GM12878 (cell line): Measurements from ENCODE around the gene SULT2B1. TPM values are rescaled to one million over a fixed set of nuclear protein-coding genes. Genes with fewer than 3 reads are reported as not detected.

Experiments
- ATAC-seq: fragments of 200-7000 bp; cut with Tn5 transposase; 3 replicates; pipeline ENCODE4 v1.9.1; 2020; ENCODE audit warnings: mild to moderate bottlenecking, moderate library complexity
- BruUV-seq: library from RNA; stranded (reverse); fragments of 400-500 nt; replicated peaks from 2 replicates; lab custom pipeline; 2021; lab: Mats Ljungman, UMichigan
- CTCF ChIA-PET: fragments of 300-600 bp; sonication (Branson Sonifier 250); formaldehyde crosslinking; extraction: SDS; loops from one replicate; lab custom pipeline; 2021; ENCODE audit warnings: inconsistent platforms; lab: Yijun Ruan, JAX
- POLR2A ChIA-PET: fragments of 350-600 bp; formaldehyde crosslinking; extraction: SDS; loops from one replicate; lab custom pipeline; 2021; ENCODE audit warnings: inconsistent platforms; lab: Charles Lee
- RAD21 ChIA-PET: fragments of 300-600 bp; sonication (Branson Sonifier 250); formaldehyde crosslinking; loops from one replicate; lab custom pipeline; 2023; ENCODE audit warnings: antibody characterized with exemption; ENCODE audit not compliant: unreplicated experiment; lab: Charles Lee
- SMC1A ChIA-PET: fragments of 300-600 bp; sonication (Branson Sonifier 250); formaldehyde crosslinking; loops from one replicate; lab custom pipeline; 2023; ENCODE audit not compliant: unreplicated experiment, uncharacterized antibody; lab: Charles Lee
- DNase-seq: peaks from one replicate; pipeline ENCODE4 v3.0.0-alpha.2; 2011; ENCODE audit warnings: low read depth, low spot score
- FAIRE-seq: peaks from 3 replicates; lab custom pipeline; 2011; peaks lifted over from hg19 to GRCh38; lab: Jason Lieb, UNC
- H2AFZ ChIP-seq: 2 replicates; pipeline ENCODE4 v1.6.0; 2011; ENCODE audit warnings: low read depth, low read length, control low read depth; ENCODE audit not compliant: control insufficient read depth
- H3K27ac ChIP-seq: 2 replicates; pipeline ENCODE4 v1.5.1; 2011; ENCODE audit warnings: control low read depth; ENCODE audit not compliant: control insufficient read depth, insufficient read depth
- H3K27me3 ChIP-seq, 2 experiments: replicated peaks in 1 of 2; 2 replicates each; pipeline versions ENCODE4 v1.6.0 to v1.6.1; 2011; ENCODE audit warnings: low read length in 1 of 2; ENCODE audit not compliant: control insufficient read depth in 2 of 2, insufficient read depth in 2 of 2
- H3K36me3 ChIP-seq, 2 experiments: 2 replicates each; pipeline ENCODE4 v1.5.1; 2011; ENCODE audit warnings: low read length in 1 of 2; ENCODE audit not compliant: control insufficient read depth in 2 of 2, insufficient read depth in 2 of 2
- H3K4me1 ChIP-seq: 2 replicates; pipeline ENCODE4 v1.6.1; 2011; ENCODE audit warnings: mild to moderate bottlenecking, low read length, moderate library complexity, mixed read lengths; ENCODE audit not compliant: control insufficient read depth, insufficient read depth
- H3K4me2 ChIP-seq: 2 replicates; pipeline ENCODE4 v1.6.0; 2011; ENCODE audit warnings: control low read depth; ENCODE audit not compliant: control insufficient read depth, insufficient read depth
- H3K4me3 ChIP-seq: fragments of 200-600 bp; sonication (generic); 2 replicates; pipeline ENCODE4 v1.5.1; 2016
- H3K79me2 ChIP-seq: 2 replicates; pipeline ENCODE4 v1.6.0; 2011; ENCODE audit warnings: low read length; ENCODE audit not compliant: control insufficient read depth, insufficient read depth
- H3K9ac ChIP-seq: 2 replicates; pipeline ENCODE4 v1.8.0; 2011; ENCODE audit warnings: low read length, control low read depth, mixed read lengths; ENCODE audit not compliant: control insufficient read depth, insufficient read depth
- H3K9me3 ChIP-seq: replicated peaks from 3 replicates; pipeline ENCODE4 v1.5.1; 2011; ENCODE audit warnings: mild to moderate bottlenecking, low read length; ENCODE audit not compliant: control insufficient read depth, insufficient read depth
- H4K20me1 ChIP-seq: 2 replicates; pipeline ENCODE4 v1.6.0; 2011; ENCODE audit not compliant: control insufficient read depth, insufficient read depth
- BRCA1 ChIP-seq: IDR thresholded peaks from 2 replicates; pipeline ENCODE4 v1.6.1; 2011; ENCODE audit warnings: low read depth, low read length, improper control_type of control experiment
- CEBPZ ChIP-seq: fragments of 150-350 bp; IDR thresholded peaks from 2 replicates; pipeline ENCODE4 v1.6.1; 2016; ENCODE audit warnings: low read depth, low read length
- CHD4 ChIP-seq: fragments of 200-600 bp; sonication (generic); IDR thresholded peaks from 2 replicates; pipeline ENCODE4 v1.6.1; 2016; ENCODE audit warnings: mild to moderate bottlenecking
- CREB1 ChIP-seq: IDR thresholded peaks from 2 replicates; pipeline ENCODE4 v1.6.1; 2012; ENCODE audit warnings: low read depth, mild to moderate bottlenecking, inconsistent platforms
- E2F8 ChIP-seq: fragments of 450-650 bp; IDR thresholded peaks from 2 replicates; pipeline ENCODE4 v1.6.1; 2018; ENCODE audit warnings: mild to moderate bottlenecking, low read depth, moderate library complexity; ENCODE audit not compliant: partially characterized antibody
- ESRRA ChIP-seq: IDR thresholded peaks from 2 replicates; pipeline ENCODE4 v1.6.1; 2012; ENCODE audit warnings: mild to moderate bottlenecking, low read length, improper control_type of control experiment
- FOXM1 ChIP-seq: IDR thresholded peaks from 2 replicates; pipeline ENCODE4 v1.6.1; 2012; ENCODE audit warnings: low read depth, mild to moderate bottlenecking, inconsistent platforms, low read length, moderate library complexity
- GABPA ChIP-seq: IDR thresholded peaks from 2 replicates; pipeline ENCODE4 v1.6.1; 2014; ENCODE audit warnings: antibody characterized with exemption, low read depth, mild to moderate bottlenecking, inconsistent platforms
- HDAC2 ChIP-seq: fragments of 200-600 bp; sonication (generic); IDR thresholded peaks from 2 replicates; pipeline ENCODE4 v1.6.1; 2017
- JUNB ChIP-seq: IDR thresholded peaks from 2 replicates; pipeline ENCODE4 v1.6.1; 2016; ENCODE audit warnings: antibody characterized with exemption, mild to moderate bottlenecking
- KDM1A ChIP-seq: fragments of 200-600 bp; sonication (generic); IDR thresholded peaks from 2 replicates; pipeline ENCODE4 v1.6.1; 2016; ENCODE audit warnings: borderline replicate concordance
- MAX ChIP-seq: IDR thresholded peaks from 2 replicates; pipeline ENCODE4 v1.6.1; 2012; ENCODE audit warnings: low read depth, low read length, improper control_type of control experiment
- MYB ChIP-seq: fragments of 150-350 bp; IDR thresholded peaks from 2 replicates; pipeline ENCODE4 v1.6.1; 2014; ENCODE audit warnings: mild to moderate bottlenecking, low read depth, low read length, borderline replicate concordance
- PAX5 ChIP-seq: IDR thresholded peaks from 2 replicates; pipeline ENCODE4 v1.6.1; 2011; ENCODE audit warnings: low read depth, low read length, borderline replicate concordance
- SMARCA5 ChIP-seq: fragments of 450-650 bp; IDR thresholded peaks from 2 replicates; pipeline ENCODE4 v1.6.1; 2017; ENCODE audit warnings: mild to moderate bottlenecking
- YBX1 ChIP-seq: fragments of 450-650 bp; IDR thresholded peaks from 2 replicates; pipeline ENCODE4 v1.6.1; 2016; ENCODE audit warnings: antibody characterized with exemption
- ZBED1 ChIP-seq: IDR thresholded peaks from 2 replicates; pipeline ENCODE4 v1.6.1; 2016; ENCODE audit warnings: borderline replicate concordance
- ZBTB33 ChIP-seq: fragments of 450-650 bp; IDR thresholded peaks from 2 replicates; pipeline ENCODE4 v1.6.1; 2017; ENCODE audit warnings: mild to moderate bottlenecking
- ZNF274 ChIP-seq: IDR thresholded peaks from one replicate; pipeline ENCODE4 v1.8.0; 2011; ENCODE audit not compliant: insufficient read length, insufficient read depth
- WGBS: methylation state at CpG from one replicate; pipeline ENCODE4 v1.1.6; 2016; ENCODE audit warnings: low lambda C conversion rate; ENCODE audit not compliant: insufficient replicate concordance, insufficient coverage; ENCODE audit errors: missing lambda C conversion rate; 5-methylcytosine and 5-hydroxymethylcytosine counted together
- in situ Hi-C: fragments of 300-500 bp; cut with MboI; formaldehyde crosslinking; loops from 9 replicates; pipeline ENCODE4 v1.14.3; 2018; ENCODE audit warnings: mixed read lengths
- intact Hi-C: fragments of 100-400 bp; cut with micrococcal nuclease; formaldehyde crosslinking; loops from one replicate; pipeline ENCODE4 v1.14.2; 2022; ENCODE audit not compliant: unreplicated experiment
- polyA plus RNA-seq, 11 experiments: library from polyadenylated mRNA; depleted of rRNA in 4 of 11; unstranded in 6 of 11; stranded (reverse) in 5 of 11; fragments of >200 nt; fragmentation: Nextera tagmentation in 4 of 11; fragmentation: Illumina TruSeq in 1 of 11; extraction: Ambion mirVana in 4 of 11; extraction: Trizol in 1 of 11; gene quantifications; 1 replicate in 1 of 11; 2 replicates in 10 of 11; pipeline versions ENCODE4 v1.2.1 to v1.2.3, GENCODE V29; 2011 to 2016; ENCODE audit warnings: inconsistent platforms in 2 of 11, missing spikeins in 2 of 11, low read depth in 1 of 11
- total RNA-seq, 4 experiments: library from RNA; depleted of rRNA in 3 of 4; stranded (reverse); fragments of >200 nt in 3 of 4; fragmentation: Illumina TruSeq in 1 of 4; extraction: Trizol in 1 of 4; gene quantifications; 2 replicates each; pipeline versions ENCODE4 v1.2.1 to v1.2.3, GENCODE V29; 2013 to 2021

Gene SULT2B1
- total and polyA plus RNA-seq, 10 of the 15 experiments (the other 5 are each of a cell fraction or from before 2014, with no cell fraction given): 0.11 to 0.14 TPM; not detected in 8

GRCh38 chr19:48568345-48568886, 16.4 kb downstream of the SULT2B1 start:
- H3K4me1 ChIP-seq: no peaks in the 10 kb centered on the region
- intact Hi-C loops: no loop called here
- no peak for ATAC-seq
- ChIA-PET SMC1A (no interaction called here), POLR2A (no interaction called here), CTCF (no interaction called here), RAD21 (no interaction called here)
- BruUV-seq: no TSS peak
- DNase-seq: no peak
- H3K27me3 ChIP-seq: peaks cover 0 to 3% of the 10 kb centered on the region in 2 experiments; a peak in 2 of 4 replicates
- in situ Hi-C loops: loop anchor here (25.0 kb wide), 1 partner anchor 706 kb away; the partner anchor contains the start of gene TPRX2
- H3K27ac ChIP-seq: no peak overlapping the region
- TF ChIP-seq GABPA (no peak), HDAC2 (no peak), KDM1A (no peak), YBX1 (no peak), SMARCA5 (no peak), CEBPZ (no peak), JUNB (no peak), CREB1 (no peak), ZBED1 (no peak), BRCA1 (no peak), MYB (no peak), ESRRA (no peak), FOXM1 (no peak), MAX (no peak), ZBTB33 (no peak), ZNF274 (no peak), PAX5 (no peak), CHD4 (no peak), E2F8 (no peak)
- no peaks in the 10 kb centered on the region for H3K9me3 ChIP-seq
- FAIRE-seq: no peak
- H3K79me2 ChIP-seq: no peaks in the 10 kb centered on the region
- H4K20me1 ChIP-seq: no peaks in the 10 kb centered on the region
- H2AFZ ChIP-seq: no peak overlapping the region
- no peak overlapping the region for H3K4me3 ChIP-seq
- no peak overlapping the region for H3K9ac ChIP-seq
- H3K4me2 ChIP-seq: no peak overlapping the region
- no peaks in the 10 kb centered on the region for H3K36me3 ChIP-seq
- 41% methylated on average over 19 of the region's 19 CpGs for WGBS
